ENCODE data around the gene ZBTB49. TPM values are rescaled to one million over a fixed set of nuclear protein-coding genes. Genes with fewer than 3 reads are reported as not detected.
A peak's percentile ranks its signal among the peaks of the same experiment; 100 is the strongest.

The ZBTB49 gene
- total RNA-seq, 1 experiment from 2014 or later, result 5.6 TPM

DNA sequence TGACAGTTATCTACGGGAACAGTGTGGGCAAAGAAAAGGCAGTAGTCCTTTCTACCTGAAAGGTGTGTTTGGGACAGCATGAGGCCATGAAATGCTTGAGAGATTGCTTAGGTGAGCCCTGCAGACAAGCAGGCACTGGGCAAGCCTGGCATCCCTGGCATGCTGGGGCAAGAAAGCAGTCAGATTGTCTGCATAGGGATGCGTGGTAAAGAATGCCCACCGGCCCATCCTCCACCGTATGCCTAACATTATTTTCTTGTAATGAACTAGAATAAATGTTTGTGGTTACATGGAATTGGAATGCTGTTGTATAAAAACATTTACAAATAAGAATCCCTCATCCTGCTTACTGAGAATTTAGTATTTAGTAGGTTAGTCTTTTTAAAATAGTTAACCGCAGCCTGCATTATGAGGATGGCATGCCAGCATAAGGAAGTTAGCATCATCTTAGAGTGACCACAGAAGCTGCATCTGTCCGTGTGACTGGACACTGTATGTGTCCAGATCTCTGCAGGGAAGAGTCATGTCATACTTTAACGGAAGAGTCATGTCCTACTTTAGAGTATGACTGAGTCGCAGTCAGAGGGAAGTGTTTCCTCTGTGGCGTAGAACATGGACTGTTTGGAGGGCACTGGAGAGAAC lies 18.9 kb downstream of the ZBTB49 start:
- Mint-ChIP-seq H3K27ac (peak overlapping the region; percentile 19; the same call in 1 of the 2 replicates), H3K4me3 (no peak overlapping the region), H3K36me3 (peaks cover 7% of the 10 kb centered on the region), H3K9me3 (no peaks in the 10 kb centered on the region), H3K4me1 (no peaks in the 10 kb centered on the region), H3K27me3 (ENCODE audit: low read depth) (no peaks in the 10 kb centered on the region)
- TF ChIP-seq, protein P1, sequence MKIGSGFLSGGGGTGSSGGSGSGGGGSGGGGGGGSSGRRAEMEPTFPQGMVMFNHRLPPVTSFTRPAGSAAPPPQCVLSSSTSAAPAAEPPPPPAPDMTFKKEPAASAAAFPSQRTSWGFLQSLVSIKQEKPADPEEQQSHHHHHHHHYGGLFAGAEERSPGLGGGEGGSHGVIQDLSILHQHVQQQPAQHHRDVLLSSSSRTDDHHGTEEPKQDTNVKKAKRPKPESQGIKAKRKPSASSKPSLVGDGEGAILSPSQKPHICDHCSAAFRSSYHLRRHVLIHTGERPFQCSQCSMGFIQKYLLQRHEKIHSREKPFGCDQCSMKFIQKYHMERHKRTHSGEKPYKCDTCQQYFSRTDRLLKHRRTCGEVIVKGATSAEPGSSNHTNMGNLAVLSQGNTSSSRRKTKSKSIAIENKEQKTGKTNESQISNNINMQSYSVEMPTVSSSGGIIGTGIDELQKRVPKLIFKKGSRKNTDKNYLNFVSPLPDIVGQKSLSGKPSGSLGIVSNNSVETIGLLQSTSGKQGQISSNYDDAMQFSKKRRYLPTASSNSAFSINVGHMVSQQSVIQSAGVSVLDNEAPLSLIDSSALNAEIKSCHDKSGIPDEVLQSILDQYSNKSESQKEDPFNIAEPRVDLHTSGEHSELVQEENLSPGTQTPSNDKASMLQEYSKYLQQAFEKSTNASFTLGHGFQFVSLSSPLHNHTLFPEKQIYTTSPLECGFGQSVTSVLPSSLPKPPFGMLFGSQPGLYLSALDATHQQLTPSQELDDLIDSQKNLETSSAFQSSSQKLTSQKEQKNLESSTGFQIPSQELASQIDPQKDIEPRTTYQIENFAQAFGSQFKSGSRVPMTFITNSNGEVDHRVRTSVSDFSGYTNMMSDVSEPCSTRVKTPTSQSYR (CRISPR knock-in tag; IDR thresholded peaks at IDR 0.05), result no peak
- no peak for TF ChIP-seq ZNF138 (CRISPR knock-in tag; conservative IDR thresholded peaks at IDR 0.05)
- no peak for TF ChIP-seq CREB1 (CRISPR knock-in tag; IDR thresholded peaks at IDR 0.05)
- TF ChIP-seq ZNF121 (CRISPR knock-in tag; IDR thresholded peaks at IDR 0.05), result no peak
- no peak for TF ChIP-seq ZNF317 (CRISPR knock-in tag; IDR thresholded peaks at IDR 0.05; ENCODE audit: borderline replicate concordance, low read depth)
- TF ChIP-seq, protein P2, sequence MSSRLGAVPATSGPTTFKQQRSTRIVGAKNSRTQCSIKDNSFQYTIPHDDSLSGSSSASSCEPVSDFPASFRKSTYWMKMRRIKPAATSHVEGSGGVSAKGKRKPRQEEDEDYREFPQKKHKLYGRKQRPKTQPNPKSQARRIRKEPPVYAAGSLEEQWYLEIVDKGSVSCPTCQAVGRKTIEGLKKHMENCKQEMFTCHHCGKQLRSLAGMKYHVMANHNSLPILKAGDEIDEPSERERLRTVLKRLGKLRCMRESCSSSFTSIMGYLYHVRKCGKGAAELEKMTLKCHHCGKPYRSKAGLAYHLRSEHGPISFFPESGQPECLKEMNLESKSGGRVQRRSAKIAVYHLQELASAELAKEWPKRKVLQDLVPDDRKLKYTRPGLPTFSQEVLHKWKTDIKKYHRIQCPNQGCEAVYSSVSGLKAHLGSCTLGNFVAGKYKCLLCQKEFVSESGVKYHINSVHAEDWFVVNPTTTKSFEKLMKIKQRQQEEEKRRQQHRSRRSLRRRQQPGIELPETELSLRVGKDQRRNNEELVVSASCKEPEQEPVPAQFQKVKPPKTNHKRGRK (CRISPR knock-in tag; IDR thresholded peaks at IDR 0.05; ENCODE audit: borderline replicate concordance), result no peak
- TF ChIP-seq KAT7 (CRISPR knock-in tag; IDR thresholded peaks at IDR 0.05; ENCODE audit: borderline replicate concordance), result no peak
- TF ChIP-seq TCF7 (CRISPR knock-in tag; IDR thresholded peaks at IDR 0.05; ENCODE audit: low read depth), result no peak
- TF ChIP-seq, protein P3, sequence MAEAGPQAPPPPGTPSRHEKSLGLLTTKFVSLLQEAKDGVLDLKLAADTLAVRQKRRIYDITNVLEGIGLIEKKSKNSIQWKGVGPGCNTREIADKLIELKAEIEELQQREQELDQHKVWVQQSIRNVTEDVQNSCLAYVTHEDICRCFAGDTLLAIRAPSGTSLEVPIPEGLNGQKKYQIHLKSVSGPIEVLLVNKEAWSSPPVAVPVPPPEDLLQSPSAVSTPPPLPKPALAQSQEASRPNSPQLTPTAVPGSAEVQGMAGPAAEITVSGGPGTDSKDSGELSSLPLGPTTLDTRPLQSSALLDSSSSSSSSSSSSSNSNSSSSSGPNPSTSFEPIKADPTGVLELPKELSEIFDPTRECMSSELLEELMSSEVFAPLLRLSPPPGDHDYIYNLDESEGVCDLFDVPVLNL (CRISPR knock-in tag; IDR thresholded peaks at IDR 0.05; ENCODE audit: borderline replicate concordance, low read depth), result no peak
- TF ChIP-seq, protein P4, sequence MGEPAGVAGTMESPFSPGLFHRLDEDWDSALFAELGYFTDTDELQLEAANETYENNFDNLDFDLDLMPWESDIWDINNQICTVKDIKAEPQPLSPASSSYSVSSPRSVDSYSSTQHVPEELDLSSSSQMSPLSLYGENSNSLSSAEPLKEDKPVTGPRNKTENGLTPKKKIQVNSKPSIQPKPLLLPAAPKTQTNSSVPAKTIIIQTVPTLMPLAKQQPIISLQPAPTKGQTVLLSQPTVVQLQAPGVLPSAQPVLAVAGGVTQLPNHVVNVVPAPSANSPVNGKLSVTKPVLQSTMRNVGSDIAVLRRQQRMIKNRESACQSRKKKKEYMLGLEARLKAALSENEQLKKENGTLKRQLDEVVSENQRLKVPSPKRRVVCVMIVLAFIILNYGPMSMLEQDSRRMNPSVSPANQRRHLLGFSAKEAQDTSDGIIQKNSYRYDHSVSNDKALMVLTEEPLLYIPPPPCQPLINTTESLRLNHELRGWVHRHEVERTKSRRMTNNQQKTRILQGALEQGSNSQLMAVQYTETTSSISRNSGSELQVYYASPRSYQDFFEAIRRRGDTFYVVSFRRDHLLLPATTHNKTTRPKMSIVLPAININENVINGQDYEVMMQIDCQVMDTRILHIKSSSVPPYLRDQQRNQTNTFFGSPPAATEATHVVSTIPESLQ (CRISPR knock-in tag; IDR thresholded peaks at IDR 0.05), result no peak
- TF ChIP-seq, protein P5, sequence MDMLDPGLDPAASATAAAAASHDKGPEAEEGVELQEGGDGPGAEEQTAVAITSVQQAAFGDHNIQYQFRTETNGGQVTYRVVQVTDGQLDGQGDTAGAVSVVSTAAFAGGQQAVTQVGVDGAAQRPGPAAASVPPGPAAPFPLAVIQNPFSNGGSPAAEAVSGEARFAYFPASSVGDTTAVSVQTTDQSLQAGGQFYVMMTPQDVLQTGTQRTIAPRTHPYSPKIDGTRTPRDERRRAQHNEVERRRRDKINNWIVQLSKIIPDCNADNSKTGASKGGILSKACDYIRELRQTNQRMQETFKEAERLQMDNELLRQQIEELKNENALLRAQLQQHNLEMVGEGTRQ (CRISPR knock-in tag; IDR thresholded peaks at IDR 0.05), result no peak
- TF ChIP-seq, protein P6, sequence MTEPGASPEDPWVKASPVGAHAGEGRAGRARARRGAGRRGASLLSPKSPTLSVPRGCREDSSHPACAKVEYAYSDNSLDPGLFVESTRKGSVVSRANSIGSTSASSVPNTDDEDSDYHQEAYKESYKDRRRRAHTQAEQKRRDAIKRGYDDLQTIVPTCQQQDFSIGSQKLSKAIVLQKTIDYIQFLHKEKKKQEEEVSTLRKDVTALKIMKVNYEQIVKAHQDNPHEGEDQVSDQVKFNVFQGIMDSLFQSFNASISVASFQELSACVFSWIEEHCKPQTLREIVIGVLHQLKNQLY (CRISPR knock-in tag; IDR thresholded peaks at IDR 0.05), result no peak
- no peak for TF ChIP-seq FOXP1 (CRISPR knock-in tag; IDR thresholded peaks at IDR 0.05; ENCODE audit: borderline replicate concordance)
- no peak for TF ChIP-seq GABPB1 (CRISPR knock-in tag; IDR thresholded peaks at IDR 0.05)
- TF ChIP-seq HMGA2 (CRISPR knock-in tag; IDR thresholded peaks at IDR 0.05), result no peak
- TF ChIP-seq, protein P7, sequence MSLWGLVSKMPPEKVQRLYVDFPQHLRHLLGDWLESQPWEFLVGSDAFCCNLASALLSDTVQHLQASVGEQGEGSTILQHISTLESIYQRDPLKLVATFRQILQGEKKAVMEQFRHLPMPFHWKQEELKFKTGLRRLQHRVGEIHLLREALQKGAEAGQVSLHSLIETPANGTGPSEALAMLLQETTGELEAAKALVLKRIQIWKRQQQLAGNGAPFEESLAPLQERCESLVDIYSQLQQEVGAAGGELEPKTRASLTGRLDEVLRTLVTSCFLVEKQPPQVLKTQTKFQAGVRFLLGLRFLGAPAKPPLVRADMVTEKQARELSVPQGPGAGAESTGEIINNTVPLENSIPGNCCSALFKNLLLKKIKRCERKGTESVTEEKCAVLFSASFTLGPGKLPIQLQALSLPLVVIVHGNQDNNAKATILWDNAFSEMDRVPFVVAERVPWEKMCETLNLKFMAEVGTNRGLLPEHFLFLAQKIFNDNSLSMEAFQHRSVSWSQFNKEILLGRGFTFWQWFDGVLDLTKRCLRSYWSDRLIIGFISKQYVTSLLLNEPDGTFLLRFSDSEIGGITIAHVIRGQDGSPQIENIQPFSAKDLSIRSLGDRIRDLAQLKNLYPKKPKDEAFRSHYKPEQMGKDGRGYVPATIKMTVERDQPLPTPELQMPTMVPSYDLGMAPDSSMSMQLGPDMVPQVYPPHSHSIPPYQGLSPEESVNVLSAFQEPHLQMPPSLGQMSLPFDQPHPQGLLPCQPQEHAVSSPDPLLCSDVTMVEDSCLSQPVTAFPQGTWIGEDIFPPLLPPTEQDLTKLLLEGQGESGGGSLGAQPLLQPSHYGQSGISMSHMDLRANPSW (CRISPR knock-in tag; conservative IDR thresholded peaks at IDR 0.05; ENCODE audit: low read depth), result no peak
- no peak for TF ChIP-seq ZNF263 (CRISPR knock-in tag; IDR thresholded peaks at IDR 0.05; ENCODE audit: low read depth)
- TF ChIP-seq NR1H2 (CRISPR knock-in tag; IDR thresholded peaks at IDR 0.05), result no peak
- ChIA-PET POLR2A (no interaction called here), CTCF (no interaction called here)
- DNase-seq (ENCODE audit: low spot score), result no peak
- no peak for ATAC-seq
